SK-N-MC (cell line): ENCODE results near the gene FADS1.

ENCODE experiments used
- EZH2 ChIP-seq: fragments of 200-600 bp; sonication (generic); IDR thresholded peaks from one replicate; pipeline ENCODE4 v1.6.1; 2017; ENCODE audit warnings: antibody characterized with exemption
- FOXP2 ChIP-seq: optimal IDR thresholded peaks from 2 replicates; pipeline ENCODE3; 2011; ENCODE audit warnings: mild to moderate bottlenecking, moderate library complexity; ENCODE audit not compliant: insufficient read depth; ENCODE audit errors: extremely low read length, control extremely low read depth
- POLR2AphosphoS5 ChIP-seq: IDR thresholded peaks from 2 replicates; pipeline ENCODE4 v1.6.1; 2012; ENCODE audit warnings: mild to moderate bottlenecking, low read depth, low read length, borderline replicate concordance

DNA sequence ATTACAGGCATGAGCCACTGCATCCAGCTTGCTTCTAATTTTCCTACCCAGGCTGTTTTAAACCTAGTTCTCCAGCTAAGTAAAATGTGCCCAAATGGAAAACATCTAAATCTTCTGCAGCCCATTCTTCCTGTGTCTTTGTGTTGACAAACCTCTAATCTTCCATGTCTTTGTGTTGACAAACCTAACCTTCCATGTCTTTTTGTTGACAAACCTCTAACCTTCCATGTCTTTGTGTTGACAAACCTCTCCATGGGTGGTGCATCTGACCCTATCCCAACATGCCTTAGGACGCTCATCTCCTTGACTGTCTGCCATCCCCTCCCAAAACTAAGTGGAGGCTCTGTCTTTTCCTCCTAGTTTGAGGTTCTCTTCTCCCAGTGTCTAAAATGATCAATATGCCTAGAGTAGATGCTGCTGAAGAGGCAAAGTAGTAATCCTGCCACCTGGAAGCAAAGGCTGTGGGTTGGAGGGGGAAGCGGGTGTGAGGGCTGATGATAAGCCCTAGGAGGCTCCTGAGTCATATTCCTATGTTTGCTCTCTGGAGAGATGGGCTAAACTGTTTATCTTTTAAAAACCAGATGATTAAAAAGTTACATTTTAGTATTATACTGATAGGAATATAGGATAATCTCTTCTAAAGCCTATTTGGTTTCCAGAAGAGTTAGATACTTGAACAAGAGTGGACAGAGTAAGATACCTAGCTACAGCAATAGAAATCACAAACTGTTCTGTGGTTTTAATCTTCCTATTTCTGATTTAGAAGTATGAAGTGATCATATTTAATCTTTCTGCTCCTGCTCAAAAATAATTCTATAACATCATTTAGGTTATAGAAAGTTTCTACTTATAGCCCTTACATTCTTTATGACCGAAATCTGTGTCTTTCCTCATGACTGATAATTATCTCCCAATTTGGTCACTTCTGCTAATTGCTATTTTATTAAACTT, 16.2 kb downstream of the FADS1 start:
- TF ChIP-seq EZH2: no peak
- no peak; the same call in 1 of the 2 replicates for TF ChIP-seq POLR2AphosphoS5
- no peak for TF ChIP-seq FOXP2
